Activated gamma-delta T cell treated with anti-CD3 and anti-CD28 coated beads, Interleukin-2, amount 50 U/mL, for 16 hours (primary cell): Measurements from ENCODE around the gene ZEB2.

Source experiments
- DNase-seq: peaks from one replicate; pipeline ENCODE4 v3.0.0-alpha.2; 2020; ENCODE audit warnings: low read depth

The ZEB2 gene

GRCh38 chr2:144470334-144470733 is 49.6 kb downstream of the ZEB2 start:
- no peak for DNase-seq

GRCh38 chr2:144469798-144470197 is 50.1 kb downstream of the ZEB2 start:
- no peak for DNase-seq

- no peak for DNase-seq
These were observed 50.9 kb downstream of the ZEB2 start for GRCh38 chr2:144468823-144469595.

GRCh38 chr2:144467502-144468137 is 52.3 kb downstream of the ZEB2 start:
- no peak for DNase-seq

- DNase-seq, result no peak
These were observed 53.3 kb downstream of the ZEB2 start for GRCh38 chr2:144466637-144467036.

GRCh38 chr2:144465749-144466148 is 54.2 kb downstream of the ZEB2 start:
- DNase-seq, result no peak

GRCh38 chr2:144464730-144465129 is 55.2 kb downstream of the ZEB2 start:
- DNase-seq, result no peak

- DNase-seq, result no peak
These were observed 56.7 kb downstream of the ZEB2 start for GRCh38 chr2:144463266-144463665.

GRCh38 chr2:144462266-144462665 is 57.7 kb downstream of the ZEB2 start:
- no peak for DNase-seq

GRCh38 chr2:144461308-144461766 is 58.6 kb downstream of the ZEB2 start:
- DNase-seq, result no peak

- no peak for DNase-seq
These were observed 59.1 kb downstream of the ZEB2 start for GRCh38 chr2:144460727-144461307.

GRCh38 chr2:144459937-144460336 is 60.0 kb downstream of the ZEB2 start:
- DNase-seq, result peak; percentile 19

GRCh38 chr2:144459286-144459685 is 60.6 kb downstream of the ZEB2 start:
- DNase-seq, result no peak

- no peak for DNase-seq
These were observed 61.4 kb downstream of the ZEB2 start for GRCh38 chr2:144458541-144458940.

- no peak for DNase-seq
These were observed 63.2 kb downstream of the ZEB2 start for GRCh38 chr2:144456680-144457079.

GRCh38 chr2:144455987-144456386 is 63.9 kb downstream of the ZEB2 start:
- DNase-seq, result no peak

GRCh38 chr2:144454466-144455287 is 65.2 kb downstream of the ZEB2 start:
- DNase-seq, result no peak

- no peak for DNase-seq
These were observed 66.3 kb downstream of the ZEB2 start for GRCh38 chr2:144453486-144454158.

GRCh38 chr2:144452989-144453336 is 67.0 kb downstream of the ZEB2 start:
- no peak for DNase-seq

- no peak for DNase-seq
These were observed 67.5 kb downstream of the ZEB2 start for GRCh38 chr2:144452169-144452988.

GRCh38 chr2:144451443-144451842 is 68.5 kb downstream of the ZEB2 start:
- no peak for DNase-seq
